RKO (cell line): ENCODE data around the gene RAP1B.

ENCODE experiments used
- DNase-seq: peaks from one replicate; pipeline ENCODE4 v3.0.0-alpha.2; 2016; ENCODE audit warnings: low spot score

The RAP1B gene

GRCh38 chr12:68610370-68611093, at the start of gene RAP1B:
TSS of gene RAP1B (plus strand) at chr12:68610899. CDS start at chr12:68648725, 37,826 bp downstream.
- peak; percentile 94 for DNase-seq

GRCh38 chr12:68561830-68562229, 48.9 kb upstream of the RAP1B start:
- DNase-seq, result no peak

- no peak for DNase-seq
Measured at GRCh38 chr12:68564166-68564565, 46.5 kb upstream of the RAP1B start.

GRCh38 chr12:68565391-68565903, 45.3 kb upstream of the RAP1B start:
- peak; percentile 85 for DNase-seq

- no peak for DNase-seq
Measured at GRCh38 chr12:68568922-68569569, 41.7 kb upstream of the RAP1B start.

GRCh38 chr12:68572661-68573060, 38.0 kb upstream of the RAP1B start:
- no peak for DNase-seq

GRCh38 chr12:68573406-68573805, 37.3 kb upstream of the RAP1B start:
- DNase-seq, result no peak

GRCh38 chr12:68577949-68578348, 32.8 kb upstream of the RAP1B start:
- DNase-seq, result no peak

GRCh38 chr12:68578765-68579164, 31.9 kb upstream of the RAP1B start:
- no peak for DNase-seq

- DNase-seq, result no peak
Measured at GRCh38 chr12:68579254-68579653, 31.4 kb upstream of the RAP1B start.

GRCh38 chr12:68580911-68581310, 29.8 kb upstream of the RAP1B start:
- DNase-seq, result no peak

- no peak for DNase-seq
Measured at GRCh38 chr12:68581926-68582325, 28.8 kb upstream of the RAP1B start.

- DNase-seq, result no peak
Measured at GRCh38 chr12:68585966-68586365, 24.7 kb upstream of the RAP1B start.

GRCh38 chr12:68587448-68587873, 23.2 kb upstream of the RAP1B start:
- no peak for DNase-seq

GRCh38 chr12:68589194-68589593, 21.5 kb upstream of the RAP1B start:
- DNase-seq, result no peak

GRCh38 chr12:68591734-68592418, 18.8 kb upstream of the RAP1B start:
- no peak for DNase-seq

- no peak for DNase-seq
Measured at GRCh38 chr12:68595241-68595640, 15.5 kb upstream of the RAP1B start.

- DNase-seq, result no peak
Measured at GRCh38 chr12:68601767-68602166, 8.9 kb upstream of the RAP1B start.

- DNase-seq, result no peak
Measured at GRCh38 chr12:68602720-68603119, 8.0 kb upstream of the RAP1B start.

- no peak for DNase-seq
Measured at GRCh38 chr12:68608191-68608590, 2.5 kb upstream of the RAP1B start.

- DNase-seq, result peak; percentile 69
Measured at GRCh38 chr12:68609998-68610369, 715 bp upstream of the RAP1B start.

GRCh38 chr12:68611094-68611805, 551 bp downstream of the RAP1B start:
- DNase-seq, result peak; percentile 67
